Stimulated activated CD4-positive, alpha-beta T cell treated with anti-CD3 and anti-CD28 coated beads, Interleukin-4, amount 100 ng/mL, for 48 hours (primary cell): ENCODE measurements around the gene SH3RF3.

Source experiments
- DNase-seq, 2 donors: peaks; one replicate each; pipeline ENCODE4 v3.0.0-alpha.2; 2020; ENCODE audit warnings: low read depth in 2 of 2

The SH3RF3 gene

GRCh38 chr2:109352056-109352897 is 223.3 kb downstream of the SH3RF3 start:
- no peak for DNase-seq

GRCh38 chr2:109352898-109353689 is 224.1 kb downstream of the SH3RF3 start:
- no peak for DNase-seq

GRCh38 chr2:109353806-109354745 is 225.1 kb downstream of the SH3RF3 start:
- no peak for DNase-seq

- no peak for DNase-seq
These were observed 226.3 kb downstream of the SH3RF3 start for GRCh38 chr2:109355192-109355843.

- no peak for DNase-seq
These were observed 227.5 kb downstream of the SH3RF3 start for GRCh38 chr2:109356324-109357035.

- DNase-seq, result no peak
These were observed 235.2 kb downstream of the SH3RF3 start for GRCh38 chr2:109364217-109364616.

GRCh38 chr2:109365131-109365530 is 236.1 kb downstream of the SH3RF3 start:
- DNase-seq, result no peak

- no peak for DNase-seq
These were observed 238.7 kb downstream of the SH3RF3 start for GRCh38 chr2:109367683-109368082.

GRCh38 chr2:109368798-109369197 is 239.8 kb downstream of the SH3RF3 start:
- DNase-seq, result no peak

GRCh38 chr2:109369671-109370191 is 240.7 kb downstream of the SH3RF3 start:
- DNase-seq, result no peak

- no peak for DNase-seq
These were observed 241.5 kb downstream of the SH3RF3 start for GRCh38 chr2:109370399-109371035.

- DNase-seq, result no peak
These were observed 242.6 kb downstream of the SH3RF3 start for GRCh38 chr2:109371481-109372170.

- DNase-seq, result no peak
These were observed 243.2 kb downstream of the SH3RF3 start for GRCh38 chr2:109372171-109372568.

GRCh38 chr2:109372614-109373013 is 243.6 kb downstream of the SH3RF3 start:
- no peak for DNase-seq

GRCh38 chr2:109373791-109374547 is 245.0 kb downstream of the SH3RF3 start:
- DNase-seq, result no peak

GRCh38 chr2:109374548-109375130 is 245.6 kb downstream of the SH3RF3 start:
- DNase-seq, result no peak

GRCh38 chr2:109375131-109375561 is 246.1 kb downstream of the SH3RF3 start:
- DNase-seq, result no peak

GRCh38 chr2:109375656-109376055 is 246.7 kb downstream of the SH3RF3 start:
- DNase-seq, result no peak
